ENCODE results near the gene VGF.
A peak's percentile ranks its signal among the peaks of the same experiment; 100 is the strongest.

The VGF gene

GRCh38 chr7:101167645-101168411 lies 2.5 kb upstream of the VGF start:
- DNase-seq (no peak), ATAC-seq (replicated peaks) (no peak)
- Mint-ChIP-seq H3K36me3 (ENCODE audit: insufficient read depth) (peaks cover 29% of the 10 kb centered on the region), H3K4me3 (no peak overlapping the region), H3K27ac (no peak overlapping the region), H3K27me3 (peaks cover 72 to 83% of the 10 kb centered on the region in 2 donors), H3K9me3 (peaks cover 0 to 4% of the 10 kb centered on the region in 2 donors), H3K4me1 (ENCODE audit: low read depth in 2 of 2) (peaks cover 56 to 58% of the 10 kb centered on the region in 2 donors)

- H3K27me3 Mint-ChIP-seq = peaks cover 69 to 82% of the 10 kb centered on the region in 2 donors
- peak overlapping the region in 1 of 2 donors; percentile 31 for H3K27ac Mint-ChIP-seq
- DNase-seq (no peak), ATAC-seq (replicated peaks) (no peak)
- no peak overlapping the region for H3K4me3 Mint-ChIP-seq
- H3K4me1 Mint-ChIP-seq (ENCODE audit: low read depth in 2 of 2) = peaks cover 54 to 60% of the 10 kb centered on the region in 2 donors
- H3K9me3 Mint-ChIP-seq = peaks cover 0 to 4% of the 10 kb centered on the region in 2 donors
- H3K36me3 Mint-ChIP-seq (ENCODE audit: insufficient read depth) = peaks cover 27% of the 10 kb centered on the region
Observed at GRCh38 chr7:101166909-101167644, 1.7 kb upstream of the VGF start.

- DNase-seq (no peak), ATAC-seq (replicated peaks) (no peak)
- peaks cover 22% of the 10 kb centered on the region for H3K36me3 Mint-ChIP-seq (ENCODE audit: insufficient read depth)
- no peak overlapping the region for H3K4me3 Mint-ChIP-seq
- H3K27ac Mint-ChIP-seq = peak overlapping the region in 1 of 2 donors; percentile 31
- peaks cover 66 to 82% of the 10 kb centered on the region in 2 donors for H3K27me3 Mint-ChIP-seq
- peaks cover 49 to 56% of the 10 kb centered on the region in 2 donors for H3K4me1 Mint-ChIP-seq (ENCODE audit: low read depth in 2 of 2)
- H3K9me3 Mint-ChIP-seq = peaks cover 0 to 4% of the 10 kb centered on the region in 2 donors
Observed at GRCh38 chr7:101166648-101166908, 1.2 kb upstream of the VGF start.

- ATAC-seq (replicated peaks) (no peak), DNase-seq (no peak)
- Mint-ChIP-seq H3K4me1 (ENCODE audit: low read depth in 2 of 2) (peaks cover 44 to 51% of the 10 kb centered on the region in 2 donors), H3K27ac (peak overlapping the region; percentile 23 to 94), H3K4me3 (peak overlapping the region; percentile 74 to 91), H3K27me3 (peaks cover 66 to 82% of the 10 kb centered on the region in 2 donors), H3K36me3 (ENCODE audit: insufficient read depth) (peaks cover 22% of the 10 kb centered on the region), H3K9me3 (peaks cover 0 to 4% of the 10 kb centered on the region in 2 donors)
Observed at GRCh38 chr7:101165958-101166647, 734 bp upstream of the VGF start.

- ATAC-seq (replicated peaks) (no peak), DNase-seq (no peak)
- Mint-ChIP-seq H3K27me3 (peaks cover 48 to 76% of the 10 kb centered on the region in 2 donors), H3K4me3 (peak overlapping the region; percentile 74 to 91), H3K9me3 (peaks cover 0 to 4% of the 10 kb centered on the region in 2 donors), H3K27ac (no peak overlapping the region), H3K36me3 (ENCODE audit: insufficient read depth) (peaks cover 22% of the 10 kb centered on the region), H3K4me1 (ENCODE audit: low read depth in 2 of 2) (peaks cover 26 to 36% of the 10 kb centered on the region in 2 donors)
Observed at GRCh38 chr7:101164071-101164840, 1.1 kb downstream of the VGF start.

- Mint-ChIP-seq H3K36me3 (ENCODE audit: insufficient read depth) (peaks cover 22% of the 10 kb centered on the region), H3K4me1 (ENCODE audit: low read depth in 2 of 2) (peaks cover 21 to 30% of the 10 kb centered on the region in 2 donors), H3K27me3 (peaks cover 40 to 68% of the 10 kb centered on the region in 2 donors), H3K9me3 (peaks cover 0 to 4% of the 10 kb centered on the region in 2 donors), H3K27ac (no peak overlapping the region), H3K4me3 (peak overlapping the region; percentile 74 to 91)
- ATAC-seq (replicated peaks) (no peak), DNase-seq (no peak)
Observed at GRCh38 chr7:101163279-101164070, 1.9 kb downstream of the VGF start.

GRCh38 chr7:101162551-101163278 lies 2.7 kb downstream of the VGF start:
- peaks cover 22% of the 10 kb centered on the region for H3K36me3 Mint-ChIP-seq (ENCODE audit: insufficient read depth)
- peaks cover 32 to 60% of the 10 kb centered on the region in 2 donors for H3K27me3 Mint-ChIP-seq
- peak overlapping the region; percentile 74 to 91 for H3K4me3 Mint-ChIP-seq
- peaks cover 18 to 25% of the 10 kb centered on the region in 2 donors for H3K4me1 Mint-ChIP-seq (ENCODE audit: low read depth in 2 of 2)
- no peak overlapping the region for H3K27ac Mint-ChIP-seq
- ATAC-seq (replicated peaks) = no peak
- peaks cover 0 to 4% of the 10 kb centered on the region in 2 donors for H3K9me3 Mint-ChIP-seq
- no peak for DNase-seq

GRCh38 chr7:101161692-101162471 lies 3.5 kb downstream of the VGF start:
- H3K4me3 Mint-ChIP-seq = peak overlapping the region; percentile 74 to 91
- H3K9me3 Mint-ChIP-seq = peaks cover 0 to 4% of the 10 kb centered on the region in 2 donors
- H3K27ac Mint-ChIP-seq = no peak overlapping the region
- peaks cover 24 to 52% of the 10 kb centered on the region in 2 donors for H3K27me3 Mint-ChIP-seq
- peaks cover 16 to 18% of the 10 kb centered on the region in 2 donors for H3K4me1 Mint-ChIP-seq (ENCODE audit: low read depth in 2 of 2)
- DNase-seq (no peak), ATAC-seq (replicated peaks) (no peak)
- H3K36me3 Mint-ChIP-seq (ENCODE audit: insufficient read depth) = peaks cover 19% of the 10 kb centered on the region

- Mint-ChIP-seq H3K27ac (no peak overlapping the region), H3K4me1 (ENCODE audit: low read depth in 2 of 2) (peaks cover 11 to 14% of the 10 kb centered on the region in 2 donors), H3K36me3 (ENCODE audit: insufficient read depth) (peaks cover 14% of the 10 kb centered on the region), H3K27me3 (peaks cover 15 to 42% of the 10 kb centered on the region in 2 donors), H3K9me3 (peaks cover 0 to 4% of the 10 kb centered on the region in 2 donors), H3K4me3 (peak overlapping the region in 1 of 2 donors; percentile 31)
- no peak for DNase-seq
- no peak for ATAC-seq (replicated peaks)
Observed at GRCh38 chr7:101160910-101161309, 4.5 kb downstream of the VGF start.

- no peak overlapping the region for H3K4me3 Mint-ChIP-seq
- DNase-seq (no peak), ATAC-seq (replicated peaks) (no peak)
- peaks cover 7 to 33% of the 10 kb centered on the region in 2 donors for H3K27me3 Mint-ChIP-seq
- H3K9me3 Mint-ChIP-seq = no peaks in the 10 kb centered on the region
- no peak overlapping the region for H3K27ac Mint-ChIP-seq
- H3K36me3 Mint-ChIP-seq (ENCODE audit: insufficient read depth) = peaks cover 7% of the 10 kb centered on the region
- peaks cover 10 to 13% of the 10 kb centered on the region in 2 donors for H3K4me1 Mint-ChIP-seq (ENCODE audit: low read depth in 2 of 2)
Observed at GRCh38 chr7:101159696-101160674, 5.4 kb downstream of the VGF start.

All from effector memory CD8-positive, alpha-beta T cell (primary cell).